Subcutaneous abdominal adipose tissue (tissue), 5 donors: Measurements from ENCODE around the gene SEMA3D.

Experiments
- H3K27ac ChIP-seq: one replicate; pipeline ENCODE4 v1.7.0; 2013; ENCODE audit warnings: low read depth, mild to moderate bottlenecking, inconsistent platforms, low read length, moderate library complexity
- H3K27me3 ChIP-seq, 5 donors: one replicate each; pipeline ENCODE4 v1.7.0; 2013; ENCODE audit warnings: low read length in 5 of 5, inconsistent platforms in 1 of 5; ENCODE audit not compliant: control insufficient read depth in 5 of 5, insufficient read depth in 4 of 5
- H3K36me3 ChIP-seq, 5 donors: one replicate each; pipeline ENCODE4 v1.7.0; 2013; ENCODE audit warnings: low read length in 5 of 5; ENCODE audit not compliant: control insufficient read depth in 5 of 5, insufficient read depth in 5 of 5
- H3K4me1 ChIP-seq, 5 donors: one replicate each; pipeline ENCODE4 v1.7.0; 2013; ENCODE audit warnings: low read length in 5 of 5, mild to moderate bottlenecking in 3 of 5, moderate library complexity in 1 of 5; ENCODE audit not compliant: control insufficient read depth in 5 of 5, insufficient read depth in 5 of 5
- H3K4me3 ChIP-seq, 5 donors: one replicate each; pipeline ENCODE4 v1.7.0; 2013; ENCODE audit warnings: low read length in 5 of 5, low read depth in 1 of 5
- H3K9ac ChIP-seq, 5 donors: one replicate each; pipeline ENCODE4 v1.7.0; 2013; ENCODE audit warnings: low read length in 5 of 5, mild to moderate bottlenecking in 4 of 5, moderate library complexity in 3 of 5
- H3K9me3 ChIP-seq, 5 donors: one replicate each; pipeline ENCODE4 v1.7.0; 2013; ENCODE audit warnings: low read length in 5 of 5; ENCODE audit not compliant: control insufficient read depth in 5 of 5
- donor health status: healthy.
- donor health status: healthy.
- donor health status: healthy.
- donor health status: healthy.
- donor health status: healthy.

The SEMA3D gene

DNA sequence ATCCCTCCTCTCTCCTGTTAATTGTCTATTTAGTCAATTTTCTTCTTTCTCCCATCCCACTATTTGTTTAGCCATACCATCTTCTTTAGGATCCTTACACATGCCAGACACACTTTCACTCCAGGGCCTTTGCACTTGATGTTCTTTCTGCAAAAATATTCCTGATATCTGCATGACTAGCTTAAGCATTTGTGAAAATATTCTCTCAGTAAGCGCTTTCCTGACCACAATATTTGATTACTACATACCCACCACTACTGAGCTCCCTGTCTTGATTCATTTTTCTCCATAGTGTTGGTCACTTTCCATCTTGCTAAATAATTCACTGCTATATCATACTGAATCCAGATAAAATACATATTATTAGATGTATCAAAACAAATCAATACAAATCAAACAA lies 75.1 kb downstream of the SEMA3D start:
- no peak overlapping the region for H3K4me3 ChIP-seq
- H3K36me3 ChIP-seq = no peaks in the 10 kb centered on the region
- H3K9me3 ChIP-seq = no peaks in the 10 kb centered on the region
- H3K27ac ChIP-seq = no peak overlapping the region
- no peaks in the 10 kb centered on the region for H3K27me3 ChIP-seq
- H3K9ac ChIP-seq = no peak overlapping the region
- no peaks in the 10 kb centered on the region for H3K4me1 ChIP-seq

DNA sequence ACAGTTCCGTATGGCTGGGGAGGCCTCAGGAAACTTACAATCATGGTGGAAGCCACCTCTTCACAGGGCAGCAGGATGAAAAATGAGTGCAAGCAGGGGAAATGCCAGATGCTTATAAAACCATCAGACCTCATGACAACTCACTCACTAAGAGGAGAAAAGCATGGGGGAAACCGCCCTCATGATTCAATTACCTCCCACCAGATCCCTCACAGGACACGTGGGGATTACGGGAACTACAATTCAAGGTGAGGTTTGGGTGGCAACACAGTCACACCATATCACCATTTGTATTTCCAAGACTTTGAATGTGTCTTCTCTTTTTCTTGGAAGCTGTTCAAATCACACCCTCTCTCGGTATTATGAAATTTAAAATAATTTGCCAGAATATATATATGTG lies 80.1 kb downstream of the SEMA3D start:
- Histone ChIP-seq H3K36me3 (no peaks in the 10 kb centered on the region), H3K27ac (no peak overlapping the region), H3K4me1 (peaks cover 0 to 8% (median 2%) of the 10 kb centered on the region in 5 donors), H3K4me3 (no peak overlapping the region), H3K9ac (no peak overlapping the region), H3K9me3 (no peaks in the 10 kb centered on the region), H3K27me3 (no peaks in the 10 kb centered on the region)

DNA sequence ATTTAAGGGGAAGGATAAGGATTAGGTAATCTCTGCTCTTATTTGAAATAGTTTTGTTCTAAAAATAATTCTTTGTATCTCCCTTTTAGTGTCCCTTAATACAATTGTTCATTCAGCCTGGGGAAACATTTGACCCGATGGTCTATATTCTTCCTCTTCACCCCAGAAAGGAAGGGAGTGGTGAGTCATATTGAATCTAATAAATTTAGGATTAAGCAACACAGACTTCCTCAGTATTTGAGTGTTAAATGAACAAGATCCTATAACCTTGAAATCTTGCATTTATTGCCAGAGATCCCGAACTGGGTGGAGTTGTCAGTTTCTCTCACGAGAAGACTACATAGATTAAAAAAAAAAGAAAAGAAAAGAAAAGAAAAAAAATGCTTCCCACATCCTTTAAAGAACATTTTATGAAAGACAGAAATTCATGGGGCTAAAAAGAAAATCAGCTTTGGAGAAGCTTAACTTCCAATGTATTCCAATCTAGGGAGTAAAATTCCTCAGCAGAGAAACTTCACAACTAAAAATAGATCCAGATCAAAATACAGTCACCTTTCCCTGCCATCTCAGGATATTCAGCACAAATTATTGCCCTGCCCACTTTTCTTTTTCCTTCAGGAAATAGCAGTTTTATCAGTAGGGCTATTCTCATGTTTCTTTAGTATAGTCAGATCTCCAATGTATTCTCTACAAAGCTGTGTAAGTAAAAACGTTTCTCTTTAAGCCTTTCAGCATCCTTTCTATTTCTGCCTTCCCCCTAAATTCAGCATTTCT lies 82.2 kb downstream of the SEMA3D start:
- Histone ChIP-seq H3K4me1 (peaks cover 0 to 8% (median 2%) of the 10 kb centered on the region in 5 donors), H3K4me3 (no peak overlapping the region), H3K27ac (no peak overlapping the region), H3K9me3 (no peaks in the 10 kb centered on the region), H3K9ac (no peak overlapping the region), H3K36me3 (no peaks in the 10 kb centered on the region), H3K27me3 (no peaks in the 10 kb centered on the region)

DNA sequence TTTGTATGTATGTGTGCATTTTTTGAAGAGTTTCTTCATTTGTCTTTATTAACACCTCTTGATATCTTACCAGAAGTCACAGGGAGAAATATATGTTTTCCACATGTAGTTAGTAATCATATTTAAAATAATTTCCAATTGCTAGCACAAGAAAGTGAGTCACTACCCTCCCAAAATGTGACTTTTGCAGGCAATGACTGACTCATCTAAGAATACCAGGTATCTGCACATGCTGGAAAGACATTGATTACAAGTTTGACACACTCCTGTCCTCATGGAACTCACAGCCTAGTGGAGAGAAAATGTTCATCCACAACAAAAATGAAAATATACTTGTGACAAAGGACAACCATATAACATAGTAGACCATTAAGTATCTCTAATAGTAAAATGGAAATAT lies 82.9 kb downstream of the SEMA3D start:
- Histone ChIP-seq H3K36me3 (no peaks in the 10 kb centered on the region), H3K9me3 (no peaks in the 10 kb centered on the region), H3K27me3 (no peaks in the 10 kb centered on the region), H3K9ac (no peak overlapping the region), H3K4me1 (peaks cover 0 to 8% (median 2%) of the 10 kb centered on the region in 5 donors), H3K27ac (no peak overlapping the region), H3K4me3 (no peak overlapping the region)

DNA sequence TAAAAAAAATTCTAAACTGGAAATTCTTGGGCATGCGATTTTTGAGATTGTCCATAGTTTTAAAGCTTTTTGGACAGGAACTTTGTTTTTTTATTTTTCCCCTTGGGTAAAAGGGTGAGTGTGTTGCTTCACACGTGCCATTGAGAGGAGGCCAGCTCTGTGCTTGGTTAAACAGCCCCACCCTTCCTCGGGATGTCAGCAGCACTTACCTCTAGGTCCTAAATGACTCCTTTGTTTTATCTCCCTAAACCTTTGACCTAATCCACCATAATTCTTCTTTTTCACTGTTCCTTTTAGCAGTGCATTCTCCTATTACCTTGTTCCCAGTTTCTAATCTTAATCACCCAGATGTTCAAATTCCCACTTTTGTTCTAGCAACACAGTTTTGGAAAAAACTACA lies 83.5 kb downstream of the SEMA3D start:
- Histone ChIP-seq H3K9ac (no peak overlapping the region), H3K27ac (no peak overlapping the region), H3K27me3 (no peaks in the 10 kb centered on the region), H3K36me3 (no peaks in the 10 kb centered on the region), H3K4me3 (no peak overlapping the region), H3K4me1 (peaks cover 0 to 8% (median 2%) of the 10 kb centered on the region in 5 donors), H3K9me3 (no peaks in the 10 kb centered on the region)

DNA sequence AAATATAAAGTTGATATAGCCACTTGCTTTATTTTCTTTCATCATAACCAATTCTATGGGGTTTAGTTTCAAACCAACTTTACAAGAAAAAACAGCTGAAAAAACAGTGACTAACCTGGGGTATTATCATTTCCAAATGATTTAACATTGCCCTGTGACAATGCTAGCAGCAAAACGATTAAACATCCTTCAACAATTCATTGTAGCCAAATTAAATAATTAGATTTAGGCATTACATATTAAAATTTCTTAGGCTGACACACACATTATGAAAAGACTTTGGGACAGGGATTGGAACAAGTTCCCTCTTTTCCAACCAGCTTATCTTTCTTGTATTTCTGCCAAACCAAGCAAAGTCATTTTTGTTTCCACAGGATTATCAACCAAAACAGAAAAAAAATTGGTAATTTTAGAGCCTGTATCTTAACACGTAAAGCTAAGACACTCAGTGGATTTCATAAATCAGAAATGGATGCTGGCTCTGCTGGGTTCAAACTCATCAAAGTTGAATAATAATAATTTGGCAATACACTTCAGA lies 84.0 kb downstream of the SEMA3D start:
- Histone ChIP-seq H3K27ac (no peak overlapping the region), H3K4me3 (no peak overlapping the region), H3K36me3 (no peaks in the 10 kb centered on the region), H3K4me1 (peaks cover 0 to 8% (median 2%) of the 10 kb centered on the region in 5 donors), H3K27me3 (no peaks in the 10 kb centered on the region), H3K9me3 (no peaks in the 10 kb centered on the region), H3K9ac (no peak overlapping the region)

DNA sequence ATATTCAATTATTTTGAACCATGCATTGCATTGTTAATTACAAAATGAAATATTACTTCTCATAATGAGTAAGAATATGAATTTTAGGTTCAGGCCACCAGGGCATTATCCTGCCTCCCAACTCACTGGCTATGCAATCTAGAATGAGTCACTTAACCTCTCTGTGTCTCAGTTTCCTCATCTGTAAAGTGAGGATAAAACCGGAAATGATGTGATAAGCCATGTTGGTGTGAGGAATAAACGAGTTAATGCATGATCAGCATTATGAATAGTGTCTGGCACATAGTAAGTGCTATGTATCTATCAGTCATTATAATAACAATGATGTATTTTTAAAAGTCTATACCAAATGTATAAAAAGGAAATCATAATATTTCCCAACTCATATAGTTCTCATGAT lies 85.5 kb downstream of the SEMA3D start:
- Histone ChIP-seq H3K27ac (no peak overlapping the region), H3K9ac (no peak overlapping the region), H3K9me3 (no peaks in the 10 kb centered on the region), H3K4me3 (no peak overlapping the region), H3K36me3 (no peaks in the 10 kb centered on the region), H3K27me3 (no peaks in the 10 kb centered on the region), H3K4me1 (peaks cover 0 to 8% (median 2%) of the 10 kb centered on the region in 5 donors)

DNA sequence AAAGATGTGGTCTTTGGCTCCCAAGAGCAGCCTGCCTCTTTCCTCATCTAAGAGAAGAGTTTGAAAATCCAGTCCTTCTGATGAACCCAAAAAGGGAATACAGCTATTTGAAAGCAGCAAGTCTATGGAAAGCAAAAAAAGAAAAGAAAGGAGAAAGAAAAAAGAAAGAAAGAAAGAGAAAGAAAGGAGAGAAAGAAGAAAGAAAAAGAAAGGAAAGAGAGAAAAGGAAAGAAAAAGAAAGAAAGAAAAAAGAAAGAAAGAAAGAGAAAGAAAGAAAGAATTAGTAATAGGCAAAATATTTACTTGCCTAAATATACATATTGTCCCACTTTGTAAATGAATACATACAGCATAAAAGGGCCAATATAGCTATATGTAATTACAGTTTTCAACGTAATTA lies 89.0 kb downstream of the SEMA3D start:
- peaks cover 0 to 2% (median 0%) of the 10 kb centered on the region in 5 donors for H3K4me1 ChIP-seq
- no peak overlapping the region for H3K27ac ChIP-seq
- H3K9ac ChIP-seq = no peak overlapping the region
- no peak overlapping the region for H3K4me3 ChIP-seq
- no peaks in the 10 kb centered on the region for H3K36me3 ChIP-seq
- no peaks in the 10 kb centered on the region for H3K9me3 ChIP-seq
- H3K27me3 ChIP-seq = no peaks in the 10 kb centered on the region

DNA sequence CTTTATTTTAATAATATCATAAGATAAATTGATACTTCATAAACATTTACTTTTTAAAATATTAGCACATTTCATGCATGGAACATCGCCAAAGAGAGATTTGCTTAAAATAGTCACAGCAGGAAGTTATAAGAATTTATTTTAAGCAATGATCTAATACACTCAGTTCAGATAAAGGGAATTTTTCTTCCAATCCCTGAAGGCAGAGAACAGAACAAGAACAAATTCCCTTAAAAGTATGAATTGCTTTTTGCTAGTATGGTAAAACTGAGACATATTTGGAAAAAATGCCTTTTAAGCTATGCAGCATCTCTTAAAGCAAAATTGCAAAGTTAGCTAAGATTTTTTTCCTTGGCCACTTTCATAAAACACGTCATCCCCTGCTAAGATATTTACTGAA lies 91.0 kb downstream of the SEMA3D start:
- H3K36me3 ChIP-seq = no peaks in the 10 kb centered on the region
- H3K27ac ChIP-seq = no peak overlapping the region
- no peaks in the 10 kb centered on the region for H3K9me3 ChIP-seq
- no peak overlapping the region for H3K9ac ChIP-seq
- H3K4me1 ChIP-seq = peaks cover 0 to 2% (median 0%) of the 10 kb centered on the region in 5 donors
- H3K4me3 ChIP-seq = no peak overlapping the region
- H3K27me3 ChIP-seq = no peaks in the 10 kb centered on the region

DNA sequence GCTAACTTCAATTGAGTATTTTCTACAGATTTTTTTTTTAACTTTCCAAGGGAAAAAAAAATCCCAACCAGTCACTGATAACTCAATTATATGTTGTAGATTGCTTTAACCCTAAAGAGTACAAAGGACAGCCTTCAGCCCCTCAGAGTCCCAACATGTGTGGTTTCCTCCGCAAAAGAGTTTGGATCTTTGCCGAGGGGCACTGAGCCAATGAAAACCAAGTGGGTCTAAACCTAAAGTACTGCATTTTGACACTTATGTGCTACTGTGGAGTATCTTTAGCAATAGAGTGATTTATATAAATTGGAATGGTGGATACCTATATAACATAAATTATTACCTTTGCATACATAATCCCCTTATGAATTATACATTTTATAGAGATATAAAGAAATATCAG lies 91.5 kb downstream of the SEMA3D start:
- Histone ChIP-seq H3K36me3 (no peaks in the 10 kb centered on the region), H3K4me1 (peaks cover 0 to 2% (median 0%) of the 10 kb centered on the region in 5 donors), H3K9me3 (no peaks in the 10 kb centered on the region), H3K27me3 (no peaks in the 10 kb centered on the region), H3K4me3 (no peak overlapping the region), H3K9ac (no peak overlapping the region), H3K27ac (no peak overlapping the region)
